Cardiac fibroblast (primary cell): Measurements from ENCODE around the gene POU5F1.
A peak's percentile ranks its signal among the peaks of the same experiment; 100 is the strongest.
"Not testable (repeated sequence)": the region's sequence is repeated elsewhere in the genome, so short reads cannot be mapped to it uniquely, and the experiment has no call there.

Experiments used
- DNase-seq, 2 donors: peaks; one replicate each; pipeline versions ENCODE4 v3.0.0 to v3.0.0-alpha.2; 2010; ENCODE audit warnings: low read depth in 2 of 2
- H3K4me3 ChIP-seq, 2 donors: replicated peaks in 1 of 2; 1 replicate in 1 of 2; 2 replicates in 1 of 2; pipeline ENCODE4 v1.5.1; 2011; ENCODE audit warnings: low read depth in 2 of 2, low read length in 2 of 2, mild to moderate bottlenecking in 2 of 2, moderate library complexity in 1 of 2
- TF ChIP-seq, protein P1 (sequence below): IDR thresholded peaks from one replicate; pipeline ENCODE4 v1.5.1; 2011; ENCODE audit warnings: low read depth, mild to moderate bottlenecking, low read length, inconsistent platforms

The POU5F1 gene

DNA sequence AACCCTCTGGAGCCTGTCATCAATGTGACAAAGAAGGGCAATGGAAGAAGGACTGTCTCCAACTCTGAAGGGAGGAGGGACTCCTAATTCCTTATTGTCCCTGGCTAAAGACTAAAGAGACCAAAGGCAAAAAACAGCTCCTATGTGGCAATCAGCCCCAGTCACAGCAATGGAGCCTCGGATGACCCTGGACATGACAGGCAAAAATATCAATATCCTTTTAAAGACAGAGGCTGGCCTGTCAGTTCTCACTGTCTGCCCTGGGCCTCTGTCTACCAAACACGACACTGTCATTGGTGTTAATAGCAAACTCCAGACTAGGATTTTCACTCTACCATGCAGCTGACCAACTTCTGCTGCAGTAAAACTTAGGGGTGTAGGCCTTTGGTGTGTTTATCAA is 38.0 kb upstream of the POU5F1 start:
- DNase-seq = no peak
- H3K4me3 ChIP-seq = no peak overlapping the region
- TF ChIP-seq, protein P1, sequence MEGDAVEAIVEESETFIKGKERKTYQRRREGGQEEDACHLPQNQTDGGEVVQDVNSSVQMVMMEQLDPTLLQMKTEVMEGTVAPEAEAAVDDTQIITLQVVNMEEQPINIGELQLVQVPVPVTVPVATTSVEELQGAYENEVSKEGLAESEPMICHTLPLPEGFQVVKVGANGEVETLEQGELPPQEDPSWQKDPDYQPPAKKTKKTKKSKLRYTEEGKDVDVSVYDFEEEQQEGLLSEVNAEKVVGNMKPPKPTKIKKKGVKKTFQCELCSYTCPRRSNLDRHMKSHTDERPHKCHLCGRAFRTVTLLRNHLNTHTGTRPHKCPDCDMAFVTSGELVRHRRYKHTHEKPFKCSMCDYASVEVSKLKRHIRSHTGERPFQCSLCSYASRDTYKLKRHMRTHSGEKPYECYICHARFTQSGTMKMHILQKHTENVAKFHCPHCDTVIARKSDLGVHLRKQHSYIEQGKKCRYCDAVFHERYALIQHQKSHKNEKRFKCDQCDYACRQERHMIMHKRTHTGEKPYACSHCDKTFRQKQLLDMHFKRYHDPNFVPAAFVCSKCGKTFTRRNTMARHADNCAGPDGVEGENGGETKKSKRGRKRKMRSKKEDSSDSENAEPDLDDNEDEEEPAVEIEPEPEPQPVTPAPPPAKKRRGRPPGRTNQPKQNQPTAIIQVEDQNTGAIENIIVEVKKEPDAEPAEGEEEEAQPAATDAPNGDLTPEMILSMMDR = no peak

DNA sequence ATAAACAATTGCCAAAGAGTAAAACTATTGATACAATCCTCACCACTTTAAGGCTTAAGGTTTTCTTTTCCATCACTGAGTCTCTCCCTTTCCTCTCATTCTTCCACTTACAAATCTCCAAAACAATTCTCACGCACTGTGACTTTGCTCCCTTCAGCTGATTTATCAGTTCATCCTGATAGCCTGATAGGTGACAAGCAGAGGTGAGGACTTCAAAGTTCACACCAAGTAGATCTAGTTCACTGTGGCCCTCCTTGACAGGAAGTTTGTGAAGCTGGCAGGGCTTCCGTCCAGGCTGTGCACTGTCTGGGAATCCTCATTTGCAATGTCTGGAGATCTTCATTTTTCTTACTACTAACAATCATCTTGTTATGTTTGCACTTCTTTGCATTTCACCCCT is 35.2 kb upstream of the POU5F1 start:
- DNase-seq = no peak

DNA sequence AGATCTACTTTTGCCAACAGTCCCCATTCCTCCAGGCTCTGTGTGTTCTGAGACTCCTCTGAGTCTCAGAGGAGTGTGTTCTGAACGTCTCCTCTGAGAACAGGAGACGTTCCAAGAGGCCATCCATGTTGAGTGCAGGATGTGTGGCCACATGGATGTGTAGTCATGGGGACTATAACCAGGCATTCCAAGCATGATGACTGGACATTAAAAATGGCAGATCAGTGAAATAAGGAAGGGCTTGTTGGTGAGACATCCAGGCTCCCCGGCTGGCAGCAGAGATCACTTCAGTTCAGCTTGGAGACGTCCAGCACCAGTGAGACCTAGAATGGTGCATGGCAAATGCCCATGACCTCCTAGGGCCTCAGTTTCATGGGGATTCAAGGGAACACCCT is 34.3 kb upstream of the POU5F1 start:
- DNase-seq = peak in 1 of 2 donors; percentile 38
- H3K4me3 ChIP-seq = no peak overlapping the region
- TF ChIP-seq, protein P1 = no peak

More for the DNA sequence above, 35.2 kb upstream of the POU5F1 start:
- no peak overlapping the region for H3K4me3 ChIP-seq
- TF ChIP-seq, protein P1 = no peak

DNA sequence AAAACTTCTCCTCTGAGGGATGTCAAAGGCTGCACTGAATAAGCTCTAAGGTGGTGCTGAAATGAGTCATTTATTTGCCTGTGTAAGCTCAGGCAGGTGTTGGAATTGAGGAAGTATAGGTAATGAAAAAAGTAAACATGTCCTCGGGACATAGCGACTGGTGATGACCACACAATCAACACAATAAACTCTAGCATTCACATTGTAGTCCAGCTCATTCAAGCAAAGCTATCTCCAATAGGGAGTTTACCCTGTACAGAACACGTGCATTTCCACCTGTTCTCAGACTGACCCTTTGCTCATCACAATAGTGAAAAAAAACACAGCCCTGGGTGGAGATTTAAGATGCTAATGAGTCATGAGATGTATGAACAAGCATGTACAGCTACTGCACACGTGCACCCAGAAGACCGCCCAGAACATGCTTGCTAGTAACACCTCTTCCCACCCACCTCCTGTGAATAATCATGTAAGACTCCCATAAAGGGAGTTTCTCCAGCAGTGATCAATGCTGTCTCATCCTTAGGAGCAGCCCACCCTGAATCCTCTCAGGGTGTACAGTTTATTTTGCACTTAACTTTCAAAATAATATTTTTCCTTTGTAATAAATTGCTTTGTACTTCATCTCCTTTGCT is 33.0 kb upstream of the POU5F1 start:
- peak; percentile 10 to 85 for DNase-seq
- TF ChIP-seq, protein P1 = no peak
- peak overlapping the region in 1 of 2 donors; percentile 42 for H3K4me3 ChIP-seq

DNA sequence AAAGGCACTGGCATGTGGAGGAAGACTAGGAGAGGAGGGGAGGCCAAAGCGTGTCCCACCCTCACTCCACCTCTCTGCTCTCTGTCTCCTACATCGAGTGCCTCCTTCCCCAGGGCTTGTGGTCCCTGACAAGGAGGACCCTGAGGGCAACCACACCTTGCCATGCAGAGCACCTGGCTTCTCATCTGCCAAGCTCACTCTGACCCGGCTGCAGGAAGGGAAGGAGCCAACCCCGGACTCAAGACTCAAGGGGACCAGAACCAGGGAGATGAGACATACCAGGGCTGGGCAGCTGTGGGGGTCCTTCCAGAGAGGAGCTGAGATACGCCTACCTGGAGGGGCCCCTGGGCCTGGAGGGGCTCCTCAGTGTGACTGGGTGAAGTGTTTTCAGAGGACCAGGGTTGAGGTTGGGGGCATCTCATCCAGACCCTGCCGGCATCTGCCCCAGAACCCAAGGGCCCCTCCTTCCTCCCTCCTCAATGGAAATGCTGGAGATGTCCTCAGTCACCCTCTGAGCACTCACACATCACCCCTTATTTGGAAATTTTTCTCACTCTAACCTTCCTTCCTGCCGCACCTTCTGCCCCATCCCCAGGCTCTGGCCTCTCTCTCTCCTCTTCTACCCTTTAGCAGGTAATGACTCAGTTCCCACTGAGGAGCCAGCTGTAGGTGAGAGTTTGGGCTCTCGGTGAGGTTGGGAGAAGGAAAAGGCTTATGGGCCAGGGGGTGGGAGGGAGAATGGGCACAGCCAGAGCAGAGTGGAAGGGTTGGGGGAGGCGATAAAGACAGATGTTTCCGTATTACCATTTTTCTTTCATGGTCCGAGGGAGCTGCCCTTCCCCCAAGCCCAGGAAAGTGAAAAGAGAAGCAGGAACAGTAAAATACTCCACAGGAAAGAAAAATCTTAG is 32.0 kb upstream of the POU5F1 start:
- TF ChIP-seq, protein P1 = no peak
- no peak for DNase-seq
- no peak overlapping the region for H3K4me3 ChIP-seq

DNA sequence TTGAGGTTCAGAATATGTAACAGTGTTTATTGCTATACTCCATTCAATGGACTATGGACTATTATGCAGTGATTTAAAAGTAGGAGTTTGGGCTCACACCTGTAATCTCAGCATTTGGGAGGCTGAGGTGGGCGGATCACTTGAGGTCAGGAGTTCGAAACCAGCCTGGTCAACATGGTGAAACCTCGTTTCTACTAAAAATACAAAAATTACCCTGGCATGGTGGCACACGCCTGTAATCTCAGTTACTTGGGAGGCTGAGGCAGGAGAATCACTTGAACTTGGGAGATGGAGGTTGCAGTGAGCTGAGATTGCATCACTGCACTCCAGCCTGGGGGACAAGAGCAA is 28.6 kb upstream of the POU5F1 start:
- DNase-seq, H3K4me3 ChIP-seq: not testable (repeated sequence)

DNA sequence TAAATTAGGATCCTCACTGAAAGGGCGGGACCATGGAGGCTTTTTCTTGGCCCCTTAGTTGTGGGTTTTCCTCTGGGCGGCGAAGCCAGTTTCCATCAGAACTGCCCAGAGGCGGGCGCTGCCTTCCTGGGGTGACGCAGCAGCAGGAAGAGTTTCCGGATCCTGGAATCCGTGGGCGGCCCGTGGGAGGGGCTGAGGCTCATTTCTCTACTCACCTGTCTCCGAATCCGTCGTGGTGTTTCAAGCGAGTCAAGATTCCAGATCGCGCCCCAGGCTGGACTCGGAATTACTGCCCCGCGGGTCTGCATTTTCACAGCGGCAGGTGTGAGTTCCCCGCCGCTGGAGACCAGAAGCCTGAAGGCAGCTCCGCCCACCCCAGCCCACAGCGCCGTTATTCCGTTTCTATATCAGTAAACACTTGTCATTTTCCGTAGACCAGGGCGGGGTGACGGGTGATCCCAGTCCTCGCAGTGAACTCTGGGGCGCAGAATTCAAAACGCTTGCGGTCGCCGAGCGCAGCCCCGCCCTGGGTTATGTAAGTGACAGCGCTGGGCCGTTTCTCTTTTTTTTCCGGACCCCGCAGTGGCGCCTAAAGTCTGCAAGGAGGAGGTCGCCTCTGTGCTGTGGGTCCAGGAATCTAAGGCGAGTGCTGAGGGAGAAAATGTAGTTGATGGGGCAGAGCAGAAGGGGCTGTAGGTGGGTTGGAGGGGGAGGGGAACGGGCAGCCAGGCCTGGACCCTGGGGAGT is 27.2 kb upstream of the POU5F1 start:
- DNase-seq = peak; percentile 77 to 86
- TF ChIP-seq, protein P1 = no peak
- H3K4me3 ChIP-seq = peak overlapping the region; percentile 71 to 76

DNA sequence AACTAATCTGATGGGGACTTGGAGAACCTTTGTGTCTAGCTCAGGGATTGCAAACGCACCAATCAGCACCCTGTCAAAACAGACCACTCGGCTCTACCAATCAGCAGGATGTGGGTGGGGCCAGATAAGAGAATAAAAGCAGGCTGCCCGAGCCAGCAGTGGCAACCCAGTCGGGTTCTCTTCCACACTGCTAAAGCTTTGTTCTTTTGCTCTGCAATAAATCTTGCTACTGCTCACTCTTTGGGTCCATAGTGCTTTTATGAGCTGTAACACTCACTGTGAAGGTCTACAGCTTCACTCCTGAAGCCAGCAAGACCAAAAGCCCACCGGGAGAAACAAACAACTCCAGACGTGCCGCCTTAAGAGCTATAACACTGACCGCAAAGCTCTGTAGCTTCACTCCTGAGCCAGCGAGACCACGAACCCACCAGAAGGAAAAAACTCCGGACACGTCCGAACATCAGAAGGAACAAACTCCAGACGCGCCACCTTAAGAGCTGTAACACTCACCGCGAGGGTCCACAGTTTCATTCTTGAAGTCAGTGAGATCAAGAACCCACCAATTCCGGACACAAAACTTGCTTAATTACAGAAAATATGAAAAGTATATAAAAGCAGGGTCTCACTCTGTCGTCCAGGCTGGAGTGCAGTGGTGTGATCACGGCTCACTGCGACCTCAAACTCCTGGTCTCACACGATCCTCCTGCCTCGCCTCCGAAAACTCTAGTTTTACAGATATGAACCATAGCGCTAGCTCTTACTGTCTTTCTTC is 26.0 kb upstream of the POU5F1 start:
- H3K4me3 ChIP-seq = peak overlapping the region in 1 of 2 donors; percentile 76

DNA sequence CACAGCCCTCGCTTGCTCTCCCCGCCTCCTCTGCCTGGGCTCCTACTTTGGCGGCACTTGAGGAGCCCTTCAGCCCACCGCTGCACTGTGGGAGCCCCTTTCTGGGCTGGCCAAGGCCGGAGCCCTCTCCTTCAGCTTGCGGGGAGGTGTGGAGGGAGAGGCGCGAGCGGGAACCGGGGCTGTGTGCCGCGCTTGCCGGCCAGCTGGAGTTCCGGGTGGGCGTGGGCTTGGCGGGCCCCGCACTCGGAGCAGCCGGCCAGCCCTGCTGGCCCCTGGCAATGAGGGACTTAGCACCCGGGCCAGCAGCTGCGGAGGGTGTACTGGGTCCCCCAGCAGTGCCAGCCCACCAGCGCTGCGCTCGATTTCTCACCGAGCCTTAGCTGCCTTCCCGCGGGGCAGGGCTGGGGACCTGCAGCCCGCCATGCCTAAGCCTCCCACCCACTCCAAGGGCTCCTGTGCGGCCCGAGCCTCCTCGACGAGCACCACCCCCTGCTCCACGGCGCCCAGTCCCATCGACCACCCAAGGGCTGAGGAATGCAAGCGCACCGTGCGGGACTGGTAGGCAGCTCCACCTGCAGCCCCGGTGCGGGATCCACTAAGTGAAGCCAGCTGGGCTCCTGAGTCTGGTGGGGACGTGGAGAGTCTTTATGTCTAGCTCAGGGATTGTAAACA is 25.0 kb upstream of the POU5F1 start:
- not testable (repeated sequence) for H3K4me3 ChIP-seq, DNase-seq

More for the DNA sequence above, 26.0 kb upstream of the POU5F1 start:
- not testable (repeated sequence) for DNase-seq
